Stomach (tissue), 9 donors: ENCODE measurements around the gene EHD1. TPM values are rescaled to one million over a fixed set of nuclear protein-coding genes. Genes with fewer than 3 reads are reported as not detected.

Experiments
- DNase-seq, 2 donors: peaks; one replicate each; pipeline versions ENCODE4 v3.0.0 to v3.0.0-alpha.2; 2013 to 2019
- H3K27ac ChIP-seq, 5 donors: fragments of 200-600 bp in 4 of 5; sonication (generic) in 4 of 5; one replicate each; pipeline ENCODE4 v1.5.1; 2013 to 2019; ENCODE audit warnings: mild to moderate bottlenecking in 1 of 5, moderate library complexity in 1 of 5
- H3K27me3 ChIP-seq, 3 donors: fragments of 200-600 bp; sonication (generic); one replicate each; pipeline ENCODE4 v1.5.1; 2017 to 2019; ENCODE audit warnings: mixed run types in 1 of 3
- H3K36me3 ChIP-seq, 4 donors: fragments of 200-600 bp; sonication (generic); 1 replicate in 3 of 4; 2 replicates in 1 of 4; pipeline ENCODE4 v1.5.1; 2016 to 2019
- H3K4me1 ChIP-seq, 4 donors: fragments of 200-600 bp; sonication (generic); one replicate each; pipeline ENCODE4 v1.5.1; 2016 to 2019
- H3K4me3 ChIP-seq, 4 donors: fragments of 200-600 bp; sonication (generic) in 3 of 4; one replicate each; pipeline ENCODE4 v1.5.1; 2016 to 2019; ENCODE audit warnings: mild to moderate bottlenecking in 1 of 4
- H3K9me3 ChIP-seq, 4 donors: fragments of 200-600 bp; sonication (generic); one replicate each; pipeline ENCODE4 v1.5.1; 2016 to 2019
- CTCF ChIP-seq, 7 experiments: fragments of 450-650 bp in 4 of 7; fragments of 200-600 bp in 3 of 7; sonication (generic) in 3 of 7; IDR thresholded peaks; one replicate each; pipeline ENCODE4 v1.5.1; 2016 to 2019; ENCODE audit warnings: antibody characterized with exemption in 7 of 7, control low read depth in 2 of 7, mild to moderate bottlenecking in 1 of 7
- EP300 ChIP-seq: sonication (generic); formaldehyde crosslinking; IDR thresholded peaks from one replicate; pipeline ENCODE4 v1.6.1; 2017; ENCODE audit warnings: antibody characterized with exemption
- POLR2A ChIP-seq, 4 donors: fragments of 450-650 bp; IDR thresholded peaks; one replicate each; pipeline ENCODE4 v1.6.1; 2016; ENCODE audit warnings: antibody characterized with exemption in 4 of 4, control low read depth in 2 of 4, mild to moderate bottlenecking in 1 of 4, moderate library complexity in 1 of 4
- POLR2AphosphoS5 ChIP-seq, 3 donors: sonication (generic); formaldehyde crosslinking; IDR thresholded peaks; one replicate each; pipeline ENCODE4 v1.6.1; 2016; ENCODE audit warnings: antibody characterized with exemption in 3 of 3
- WGBS, 5 donors: extraction: QIAGEN DNeasy Blood & Tissue Kit in 3 of 5; methylation state at CpG; one replicate each; pipeline versions ENCODE4 v1.1.5 to v1.1.7; 2013 to 2018; 5-methylcytosine and 5-hydroxymethylcytosine counted together
- intact Hi-C: fragments of 100-400 bp; cut with DNase I; formaldehyde crosslinking; loops from one replicate; pipeline ENCODE4 v1.15.1; 2023; ENCODE audit warnings: low total_unique reads
- polyA plus RNA-seq, 3 donors: library from polyadenylated mRNA; stranded (reverse); fragments of 200-250 nt; gene quantifications; one replicate each; pipeline ENCODE4 v1.2.3, GENCODE V29; 2013
- total RNA-seq, 5 donors: library from RNA; depleted of rRNA; stranded (reverse); fragments of >200 nt; gene quantifications; one replicate each; pipeline versions ENCODE4 v1.1.0 to v1.2.3, GENCODE V29; 2014 to 2016
- donor health status: healthy with polysubstance abuse.
- donor health status: Bipolar disorder and iron deficiency.
- donor health status: healthy.

EHD1 gene
- total and polyA plus RNA-seq, 8 donors, result 17.9 to 160 (median 37.5) TPM

- Histone ChIP-seq H3K36me3 (peaks cover 16 to 22% (median 21%) of the 10 kb centered on the region in 4 donors), H3K4me3 (peak overlapping the region; percentile 48 to 93 (median 61)), H3K9me3 (no peaks in the 10 kb centered on the region), H3K27me3 (no peaks in the 10 kb centered on the region), H3K4me1 (peaks cover 25 to 37% (median 36%) of the 10 kb centered on the region in 4 donors), H3K27ac (peak overlapping the region; percentile 43 to 84 (median 81))
- intact Hi-C loops, result loop anchor here (10.0 kb wide), 1 partner anchor 77 kb away; the partner anchor contains the start of gene BATF2
- DNase-seq, result no peak
- TF ChIP-seq POLR2A (IDR thresholded peaks at IDR 0.05) (no peak), POLR2AphosphoS5 (IDR thresholded peaks at IDR 0.05) (no peak), CTCF (IDR thresholded peaks at IDR 0.05) (no peak), EP300 (no peak)
- 3 to 9% (median 4%) methylated on average over 6 of the region's 6 CpGs for WGBS, 5 donors
These were observed 39.2 kb upstream of the EHD1 start for GRCh38 chr11:64917663-64917995.

- DNase-seq, result peak; percentile 100
- Histone ChIP-seq H3K36me3 (peaks cover 22 to 29% (median 27%) of the 10 kb centered on the region in 4 donors), H3K27me3 (no peaks in the 10 kb centered on the region), H3K27ac (peak within 1 kb of the TSS; percentile 81 to 84 (median 83)), H3K4me3 (peak within 1 kb of the TSS; percentile 59 to 93 (median 66)), H3K9me3 (no peaks in the 10 kb centered on the region), H3K4me1 (peaks cover 25 to 37% (median 36%) of the 10 kb centered on the region in 4 donors)
- 0 to 1% (median 0%) methylated on average over 20 to 57 of the region's 57 CpGs for whole genome bisulfite sequencing, 5 donors
- peak; percentile 72 to 89 (median 79) for TF ChIP-seq POLR2AphosphoS5 (IDR thresholded peaks at IDR 0.05)
- TF ChIP-seq EP300, result no peak
- no peak for TF ChIP-seq CTCF (IDR thresholded peaks at IDR 0.05)
- TF ChIP-seq POLR2A (IDR thresholded peaks at IDR 0.05), result peak in 2 of 4 donors; percentile 31 to 62
- intact Hi-C loops, result loop anchor here (10.0 kb wide), 1 partner anchor 78 kb away; the partner anchor contains the start of gene BATF2
These were observed 38.6 kb upstream of the EHD1 start, which contains the start of gene ATG2A for GRCh38 chr11:64916775-64917662. Gene ATG2A, minus strand, starts transcription at chr11:64917209. Its CDS starts 74 bp downstream, at chr11:64917135.

GRCh38 chr11:64916040-64916774, 37.8 kb upstream of the EHD1 start:
- intact Hi-C loops, result loop anchor here (10.0 kb wide), 1 partner anchor 79 kb away; the partner anchor contains the start of gene BATF2
- Histone ChIP-seq H3K27ac (peak overlapping the region; percentile 81 to 84 (median 83)), H3K4me1 (peaks cover 25 to 37% (median 36%) of the 10 kb centered on the region in 4 donors), H3K36me3 (peaks cover 31 to 37% (median 35%) of the 10 kb centered on the region in 4 donors), H3K27me3 (no peaks in the 10 kb centered on the region), H3K4me3 (peak overlapping the region; percentile 59 to 93 (median 66)), H3K9me3 (no peaks in the 10 kb centered on the region)
- peak; percentile 52 to 80 for DNase-seq
- TF ChIP-seq POLR2AphosphoS5 (IDR thresholded peaks at IDR 0.05) (peak in 1 of 3 donors; percentile 3), CTCF (IDR thresholded peaks at IDR 0.05) (no peak)
- WGBS, 5 donors, result 4 to 7% (median 6%) methylated on average over 19 to 23 of the region's 23 CpGs

- Histone ChIP-seq H3K4me1 (peaks cover 25 to 37% (median 36%) of the 10 kb centered on the region in 4 donors), H3K9me3 (no peaks in the 10 kb centered on the region), H3K27ac (peak overlapping the region in 3 of 5 donors; percentile 81 to 84 (median 83)), H3K27me3 (no peaks in the 10 kb centered on the region), H3K36me3 (peaks cover 38 to 44% (median 43%) of the 10 kb centered on the region in 4 donors), H3K4me3 (peak overlapping the region; percentile 59 to 93 (median 66))
- no peak for DNase-seq
- 64 to 77% (median 69%) methylated on average over 7 of the region's 7 CpGs for WGBS, 5 donors
- intact Hi-C loops, result loop anchor here (10.0 kb wide), 1 partner anchor 79 kb away; the partner anchor contains the start of gene BATF2
- TF ChIP-seq POLR2A (IDR thresholded peaks at IDR 0.05), result no peak
These were observed 37.0 kb upstream of the EHD1 start for GRCh38 chr11:64915376-64915887.
